Stimulated activated CD8-positive, alpha-beta memory T cell treated with anti-CD3 and anti-CD28 coated beads, Interleukin-12 subunit alpha, Interleukin-12 subunit beta, amount 100 ng/mL, for 4 hours (primary cell): Measurements from ENCODE around the gene SLC25A24.

Source experiments
- DNase-seq: peaks from one replicate; pipeline ENCODE4 v3.0.0-alpha.2; 2020; ENCODE audit warnings: low read depth

Gene SLC25A24

GRCh38 chr1:108096089-108096488 is 104.1 kb downstream of the SLC25A24 start:
- DNase-seq = no peak

GRCh38 chr1:108089477-108089876 is 110.7 kb downstream of the SLC25A24 start:
- no peak for DNase-seq

GRCh38 chr1:108085628-108086027 is 114.5 kb downstream of the SLC25A24 start:
- DNase-seq = no peak

- DNase-seq = no peak
Observed at GRCh38 chr1:108084866-108085477, 115.2 kb downstream of the SLC25A24 start.
